Neural cell (in vitro differentiated cells): Measurements from ENCODE around the gene DDX41.

Experiments
- POLR2AphosphoS5 ChIP-seq: IDR thresholded peaks from 2 replicates; pipeline ENCODE4 v1.6.1; 2012
- SMC3 ChIP-seq: fragments of 450-650 bp; conservative IDR thresholded peaks from 2 replicates; pipeline ENCODE4 v1.6.1; 2014; ENCODE audit warnings: antibody characterized with exemption, mild to moderate bottlenecking, moderate library complexity; ENCODE audit not compliant: poor library complexity
- TF ChIP-seq, protein P1 (sequence below): fragments of 450-650 bp; IDR thresholded peaks from 2 replicates; pipeline ENCODE4 v1.5.1; 2014; ENCODE audit warnings: antibody characterized with exemption, mild to moderate bottlenecking, moderate library complexity; ENCODE audit not compliant: poor library complexity, severe bottlenecking

DNA sequence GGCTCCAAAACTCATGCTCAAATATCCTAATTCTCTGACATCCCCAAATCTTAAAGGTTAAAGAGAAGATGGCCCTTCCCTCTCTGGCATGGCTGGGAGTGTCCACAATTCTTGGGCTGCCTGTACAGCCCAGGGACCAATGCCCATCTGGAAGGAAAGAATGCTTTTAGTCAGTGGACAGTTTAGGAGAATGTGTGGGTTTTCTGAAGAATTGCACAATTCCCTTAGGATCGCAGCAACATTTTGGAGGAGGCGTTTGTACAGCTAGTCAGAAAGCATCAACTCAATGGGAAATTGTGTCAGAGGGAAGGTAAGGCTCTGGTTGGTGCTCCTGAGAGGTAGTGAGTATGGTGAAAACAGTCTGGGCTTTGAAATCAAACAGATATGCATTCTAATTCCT lies 22.6 kb upstream of the DDX41 start:
- TF ChIP-seq, protein P1, sequence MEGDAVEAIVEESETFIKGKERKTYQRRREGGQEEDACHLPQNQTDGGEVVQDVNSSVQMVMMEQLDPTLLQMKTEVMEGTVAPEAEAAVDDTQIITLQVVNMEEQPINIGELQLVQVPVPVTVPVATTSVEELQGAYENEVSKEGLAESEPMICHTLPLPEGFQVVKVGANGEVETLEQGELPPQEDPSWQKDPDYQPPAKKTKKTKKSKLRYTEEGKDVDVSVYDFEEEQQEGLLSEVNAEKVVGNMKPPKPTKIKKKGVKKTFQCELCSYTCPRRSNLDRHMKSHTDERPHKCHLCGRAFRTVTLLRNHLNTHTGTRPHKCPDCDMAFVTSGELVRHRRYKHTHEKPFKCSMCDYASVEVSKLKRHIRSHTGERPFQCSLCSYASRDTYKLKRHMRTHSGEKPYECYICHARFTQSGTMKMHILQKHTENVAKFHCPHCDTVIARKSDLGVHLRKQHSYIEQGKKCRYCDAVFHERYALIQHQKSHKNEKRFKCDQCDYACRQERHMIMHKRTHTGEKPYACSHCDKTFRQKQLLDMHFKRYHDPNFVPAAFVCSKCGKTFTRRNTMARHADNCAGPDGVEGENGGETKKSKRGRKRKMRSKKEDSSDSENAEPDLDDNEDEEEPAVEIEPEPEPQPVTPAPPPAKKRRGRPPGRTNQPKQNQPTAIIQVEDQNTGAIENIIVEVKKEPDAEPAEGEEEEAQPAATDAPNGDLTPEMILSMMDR, result no peak
- TF ChIP-seq SMC3 (no peak), POLR2AphosphoS5 (no peak)
